ENCODE measurements around the gene ITPRID2.

DNA sequence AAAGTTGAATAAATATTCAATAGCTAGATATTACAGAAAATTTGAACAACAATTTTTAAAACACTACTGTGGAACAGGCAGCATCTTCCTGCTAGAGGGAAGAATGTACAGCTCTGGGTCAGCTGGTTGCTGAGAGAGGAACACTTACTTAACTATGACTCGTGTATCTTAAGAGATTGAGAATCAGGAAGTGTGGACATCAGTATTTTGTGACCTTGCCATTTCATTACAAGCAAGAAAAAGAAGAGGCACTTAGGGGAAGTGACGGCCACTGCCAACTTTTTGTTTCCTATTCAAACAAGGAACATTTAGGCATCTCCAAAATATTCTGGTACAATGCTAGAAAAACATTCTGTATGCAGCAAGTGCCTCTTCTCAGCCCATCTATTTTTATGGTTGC is 45.9 kb downstream of the ITPRID2 start:
- TF ChIP-seq, protein P1, sequence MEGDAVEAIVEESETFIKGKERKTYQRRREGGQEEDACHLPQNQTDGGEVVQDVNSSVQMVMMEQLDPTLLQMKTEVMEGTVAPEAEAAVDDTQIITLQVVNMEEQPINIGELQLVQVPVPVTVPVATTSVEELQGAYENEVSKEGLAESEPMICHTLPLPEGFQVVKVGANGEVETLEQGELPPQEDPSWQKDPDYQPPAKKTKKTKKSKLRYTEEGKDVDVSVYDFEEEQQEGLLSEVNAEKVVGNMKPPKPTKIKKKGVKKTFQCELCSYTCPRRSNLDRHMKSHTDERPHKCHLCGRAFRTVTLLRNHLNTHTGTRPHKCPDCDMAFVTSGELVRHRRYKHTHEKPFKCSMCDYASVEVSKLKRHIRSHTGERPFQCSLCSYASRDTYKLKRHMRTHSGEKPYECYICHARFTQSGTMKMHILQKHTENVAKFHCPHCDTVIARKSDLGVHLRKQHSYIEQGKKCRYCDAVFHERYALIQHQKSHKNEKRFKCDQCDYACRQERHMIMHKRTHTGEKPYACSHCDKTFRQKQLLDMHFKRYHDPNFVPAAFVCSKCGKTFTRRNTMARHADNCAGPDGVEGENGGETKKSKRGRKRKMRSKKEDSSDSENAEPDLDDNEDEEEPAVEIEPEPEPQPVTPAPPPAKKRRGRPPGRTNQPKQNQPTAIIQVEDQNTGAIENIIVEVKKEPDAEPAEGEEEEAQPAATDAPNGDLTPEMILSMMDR (IDR thresholded peaks at IDR 0.05; ENCODE audit: control extremely low read depth in 1 of 3, insufficient read depth in 1 of 3, low read depth in 1 of 3, low read length in 3 of 3) = no peak
- no peak for TF ChIP-seq CREB1 (IDR thresholded peaks at IDR 0.05)
- no peak for TF ChIP-seq TCF12 (IDR thresholded peaks at IDR 0.05; ENCODE audit: low read depth, low read length)

All from H1 (cell line).